Gastroesophageal sphincter (tissue), 3 donors: ENCODE measurements around the gene TANC1.

Experiments
- CTCF ChIP-seq, 4 experiments: fragments of 200-600 bp in 2 of 4; fragments of 450-650 bp in 2 of 4; sonication (generic) in 1 of 4; IDR thresholded peaks; one replicate each; pipeline ENCODE4 v1.5.1; 2017 to 2019; ENCODE audit warnings: antibody characterized with exemption in 4 of 4, mild to moderate bottlenecking in 2 of 4, moderate library complexity in 2 of 4
- POLR2AphosphoS5 ChIP-seq: sonication (generic); formaldehyde crosslinking; IDR thresholded peaks from one replicate; pipeline ENCODE4 v1.6.1; 2017; ENCODE audit warnings: antibody characterized with exemption

- TF ChIP-seq CTCF (IDR thresholded peaks at IDR 0.05): no peak
- no peak for TF ChIP-seq POLR2AphosphoS5
Observed at GRCh38 chr2:159155320-159155719, 186.9 kb downstream of the TANC1 start.
